ENCODE measurements around the gene ACTR3.
"Not testable (repeated sequence)": the region's sequence is repeated elsewhere in the genome, so short reads cannot be mapped to it uniquely, and the experiment has no call there.

The ACTR3 gene

DNA sequence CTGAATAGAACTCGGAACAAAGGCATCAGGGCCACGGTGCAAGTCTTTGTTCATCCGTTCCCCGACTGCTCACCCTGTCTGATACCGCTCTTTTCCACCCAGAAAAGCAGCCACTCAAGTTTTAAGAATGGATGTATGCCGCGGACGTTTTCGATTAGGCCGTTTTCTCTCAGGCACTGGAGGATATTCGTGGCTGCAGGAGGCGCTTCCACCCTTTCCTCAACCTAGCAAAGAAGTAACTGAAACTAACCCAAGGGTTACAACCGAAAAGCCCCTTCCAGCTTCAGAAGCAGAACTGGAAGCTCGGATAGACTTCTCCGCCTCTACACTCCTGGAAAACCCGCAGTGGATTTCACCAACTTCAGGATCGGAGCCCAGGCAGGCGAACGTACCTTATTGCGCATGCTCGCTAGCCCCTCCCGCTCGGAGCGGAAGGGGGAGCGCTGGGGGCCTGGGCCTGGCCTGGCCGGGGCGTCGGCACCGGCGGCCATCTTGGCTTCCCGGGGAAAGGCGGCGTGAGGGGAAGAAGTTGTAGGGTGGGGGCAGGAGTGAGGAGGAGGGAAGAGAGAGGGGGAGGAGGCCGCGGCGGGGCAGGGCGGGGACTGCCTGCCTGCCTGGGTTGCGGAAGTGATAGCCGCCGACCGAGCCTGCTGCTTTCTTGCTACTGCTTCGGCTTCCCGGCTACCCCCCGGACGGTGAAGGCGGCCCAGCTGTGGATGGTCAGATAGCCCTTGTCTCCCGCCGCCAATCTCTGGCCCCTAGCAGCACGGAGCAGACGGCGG lies at the start of gene ACTR3:
Gene ACTR3, plus strand, starts transcription at position 619 of the 782 bp plus-strand sequence. CDS start 191 bp downstream, outside the sequence.
- H3K4me3 ChIP-seq (ENCODE audit: low read length in 2 of 2): peak within 1 kb of the TSS; percentile 96 to 100
- H3K4me1 ChIP-seq (ENCODE audit: control insufficient read depth in 2 of 2, insufficient read depth in 2 of 2, low read length in 2 of 2): peaks cover 12 to 48% of the 10 kb centered on the region in 2 donors
- no peaks in the 10 kb centered on the region for H3K27me3 ChIP-seq (ENCODE audit: control insufficient read depth in 2 of 2, insufficient read depth in 2 of 2, low read length in 2 of 2)
- H3K27ac ChIP-seq (ENCODE audit: low read depth in 2 of 2, low read length in 2 of 2): peak within 1 kb of the TSS; percentile 98 to 100
- H3K9me3 ChIP-seq (ENCODE audit: control insufficient read depth in 2 of 2, low read length in 2 of 2): no peaks in the 10 kb centered on the region
- H3K9ac ChIP-seq (ENCODE audit: low read depth in 1 of 2, low read length in 2 of 2): peak within 1 kb of the TSS; percentile 97 to 98
- no peaks in the 10 kb centered on the region for H3K36me3 ChIP-seq (ENCODE audit: control insufficient read depth in 2 of 2, insufficient read depth in 2 of 2, low read length in 2 of 2)

GRCh38 chr2:113840518-113840917 lies 49.4 kb upstream of the ACTR3 start:
- H3K9me3 ChIP-seq (ENCODE audit: control insufficient read depth in 2 of 2, low read length in 2 of 2): no peaks in the 10 kb centered on the region
- H3K4me1 ChIP-seq (ENCODE audit: control insufficient read depth in 2 of 2, insufficient read depth in 2 of 2, low read length in 2 of 2): no peaks in the 10 kb centered on the region
- H3K27me3 ChIP-seq (ENCODE audit: control insufficient read depth in 2 of 2, insufficient read depth in 2 of 2, low read length in 2 of 2): no peaks in the 10 kb centered on the region
- H3K9ac ChIP-seq (ENCODE audit: low read depth in 1 of 2, low read length in 2 of 2): no peak overlapping the region
- no peak overlapping the region for H3K4me3 ChIP-seq (ENCODE audit: low read length in 2 of 2)
- no peak overlapping the region for H3K27ac ChIP-seq (ENCODE audit: low read depth in 2 of 2, low read length in 2 of 2)
- H3K36me3 ChIP-seq (ENCODE audit: control insufficient read depth in 2 of 2, insufficient read depth in 2 of 2, low read length in 2 of 2): no peaks in the 10 kb centered on the region

- no peaks in the 10 kb centered on the region for H3K36me3 ChIP-seq (ENCODE audit: control insufficient read depth in 2 of 2, insufficient read depth in 2 of 2, low read length in 2 of 2)
- no peaks in the 10 kb centered on the region for H3K9me3 ChIP-seq (ENCODE audit: control insufficient read depth in 2 of 2, low read length in 2 of 2)
- H3K4me1 ChIP-seq (ENCODE audit: control insufficient read depth in 2 of 2, insufficient read depth in 2 of 2, low read length in 2 of 2): no peaks in the 10 kb centered on the region
- no peak overlapping the region for H3K27ac ChIP-seq (ENCODE audit: low read depth in 2 of 2, low read length in 2 of 2)
- H3K27me3 ChIP-seq (ENCODE audit: control insufficient read depth in 2 of 2, insufficient read depth in 2 of 2, low read length in 2 of 2): no peaks in the 10 kb centered on the region
- no peak overlapping the region for H3K9ac ChIP-seq (ENCODE audit: low read depth in 1 of 2, low read length in 2 of 2)
- no peak overlapping the region for H3K4me3 ChIP-seq (ENCODE audit: low read length in 2 of 2)
Measured at GRCh38 chr2:113842919-113843736, 46.8 kb upstream of the ACTR3 start.

- not testable (repeated sequence) for H3K27ac ChIP-seq (ENCODE audit: low read depth in 2 of 2, low read length in 2 of 2); H3K4me1 ChIP-seq (ENCODE audit: control insufficient read depth in 2 of 2, insufficient read depth in 2 of 2, low read length in 2 of 2); H3K4me3 ChIP-seq (ENCODE audit: low read length in 2 of 2); H3K36me3 ChIP-seq (ENCODE audit: control insufficient read depth in 2 of 2, insufficient read depth in 2 of 2, low read length in 2 of 2); H3K9ac ChIP-seq (ENCODE audit: low read depth in 1 of 2, low read length in 2 of 2); H3K9me3 ChIP-seq (ENCODE audit: control insufficient read depth in 2 of 2, low read length in 2 of 2); H3K27me3 ChIP-seq (ENCODE audit: control insufficient read depth in 2 of 2, insufficient read depth in 2 of 2, low read length in 2 of 2)
Measured at GRCh38 chr2:113843737-113844050, 46.2 kb upstream of the ACTR3 start.

- no peaks in the 10 kb centered on the region for H3K4me1 ChIP-seq (ENCODE audit: control insufficient read depth in 2 of 2, insufficient read depth in 2 of 2, low read length in 2 of 2)
- H3K9ac ChIP-seq (ENCODE audit: low read depth in 1 of 2, low read length in 2 of 2): no peak overlapping the region
- H3K27ac ChIP-seq (ENCODE audit: low read depth in 2 of 2, low read length in 2 of 2): no peak overlapping the region
- no peaks in the 10 kb centered on the region for H3K27me3 ChIP-seq (ENCODE audit: control insufficient read depth in 2 of 2, insufficient read depth in 2 of 2, low read length in 2 of 2)
- H3K36me3 ChIP-seq (ENCODE audit: control insufficient read depth in 2 of 2, insufficient read depth in 2 of 2, low read length in 2 of 2): no peaks in the 10 kb centered on the region
- no peak overlapping the region for H3K4me3 ChIP-seq (ENCODE audit: low read length in 2 of 2)
- H3K9me3 ChIP-seq (ENCODE audit: control insufficient read depth in 2 of 2, low read length in 2 of 2): no peaks in the 10 kb centered on the region
Measured at GRCh38 chr2:113845261-113845660, 44.6 kb upstream of the ACTR3 start.

DNA sequence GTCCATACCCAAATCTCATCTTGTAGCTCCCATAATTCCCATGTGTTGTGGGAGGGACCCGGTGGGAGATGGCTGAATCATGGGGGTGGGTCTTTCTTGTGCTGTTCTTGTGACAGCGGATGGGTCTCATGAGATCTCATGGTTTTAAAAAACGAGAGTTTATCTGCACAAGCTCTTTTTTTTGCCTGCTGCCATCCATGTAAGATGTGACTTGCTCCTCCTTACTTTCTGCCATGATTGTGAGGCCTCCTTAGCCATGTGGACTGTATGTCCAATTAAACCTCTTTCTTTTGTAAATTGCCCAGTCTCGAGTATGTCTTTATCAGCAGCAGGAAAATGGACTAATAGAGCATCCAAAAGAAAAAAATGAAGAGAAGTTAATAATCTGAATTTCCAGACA lies 44.1 kb upstream of the ACTR3 start:
- H3K9me3 ChIP-seq (ENCODE audit: control insufficient read depth in 2 of 2, low read length in 2 of 2); H3K36me3 ChIP-seq (ENCODE audit: control insufficient read depth in 2 of 2, insufficient read depth in 2 of 2, low read length in 2 of 2); H3K27me3 ChIP-seq (ENCODE audit: control insufficient read depth in 2 of 2, insufficient read depth in 2 of 2, low read length in 2 of 2); H3K27ac ChIP-seq (ENCODE audit: low read depth in 2 of 2, low read length in 2 of 2); H3K4me3 ChIP-seq (ENCODE audit: low read length in 2 of 2); H3K9ac ChIP-seq (ENCODE audit: low read depth in 1 of 2, low read length in 2 of 2); H3K4me1 ChIP-seq (ENCODE audit: control insufficient read depth in 2 of 2, insufficient read depth in 2 of 2, low read length in 2 of 2): not testable (repeated sequence)

DNA sequence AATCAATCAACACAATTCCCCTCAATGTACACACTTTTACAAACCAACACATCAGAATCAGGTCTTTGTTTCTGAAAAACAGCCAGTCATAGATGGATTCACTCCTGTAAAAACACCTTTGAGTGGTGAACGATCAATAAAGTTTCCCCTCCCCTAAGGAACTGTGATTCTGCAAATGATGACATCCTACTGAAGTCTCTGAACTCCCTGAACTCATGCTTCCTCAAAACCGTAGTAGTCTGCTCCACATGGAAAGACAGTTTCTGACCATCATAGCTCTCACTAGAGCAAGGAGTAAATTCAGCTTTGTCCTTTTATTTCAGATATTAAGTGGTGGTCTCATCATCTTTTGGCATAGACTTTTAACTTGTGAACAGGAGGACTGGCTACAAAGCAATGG lies 43.5 kb upstream of the ACTR3 start:
- Histone ChIP-seq H3K27me3 (ENCODE audit: control insufficient read depth in 2 of 2, insufficient read depth in 2 of 2, low read length in 2 of 2) (no peaks in the 10 kb centered on the region), H3K9ac (ENCODE audit: low read depth in 1 of 2, low read length in 2 of 2) (no peak overlapping the region), H3K27ac (ENCODE audit: low read depth in 2 of 2, low read length in 2 of 2) (no peak overlapping the region), H3K9me3 (ENCODE audit: control insufficient read depth in 2 of 2, low read length in 2 of 2) (no peaks in the 10 kb centered on the region), H3K36me3 (ENCODE audit: control insufficient read depth in 2 of 2, insufficient read depth in 2 of 2, low read length in 2 of 2) (no peaks in the 10 kb centered on the region), H3K4me3 (ENCODE audit: low read length in 2 of 2) (no peak overlapping the region), H3K4me1 (ENCODE audit: control insufficient read depth in 2 of 2, insufficient read depth in 2 of 2, low read length in 2 of 2) (no peaks in the 10 kb centered on the region)

- H3K36me3 ChIP-seq (ENCODE audit: control insufficient read depth in 2 of 2, insufficient read depth in 2 of 2, low read length in 2 of 2): no peaks in the 10 kb centered on the region
- H3K4me1 ChIP-seq (ENCODE audit: control insufficient read depth in 2 of 2, insufficient read depth in 2 of 2, low read length in 2 of 2): no peaks in the 10 kb centered on the region
- H3K27me3 ChIP-seq (ENCODE audit: control insufficient read depth in 2 of 2, insufficient read depth in 2 of 2, low read length in 2 of 2): no peaks in the 10 kb centered on the region
- no peak overlapping the region for H3K4me3 ChIP-seq (ENCODE audit: low read length in 2 of 2)
- no peak overlapping the region for H3K27ac ChIP-seq (ENCODE audit: low read depth in 2 of 2, low read length in 2 of 2)
- H3K9ac ChIP-seq (ENCODE audit: low read depth in 1 of 2, low read length in 2 of 2): no peak overlapping the region
- H3K9me3 ChIP-seq (ENCODE audit: control insufficient read depth in 2 of 2, low read length in 2 of 2): no peaks in the 10 kb centered on the region
Measured at GRCh38 chr2:113847144-113847543, 42.7 kb upstream of the ACTR3 start.

GRCh38 chr2:113848758-113849415 lies 41.0 kb upstream of the ACTR3 start:
- Histone ChIP-seq H3K36me3 (ENCODE audit: control insufficient read depth in 2 of 2, insufficient read depth in 2 of 2, low read length in 2 of 2) (no peaks in the 10 kb centered on the region), H3K4me3 (ENCODE audit: low read length in 2 of 2) (no peak overlapping the region), H3K27me3 (ENCODE audit: control insufficient read depth in 2 of 2, insufficient read depth in 2 of 2, low read length in 2 of 2) (no peaks in the 10 kb centered on the region), H3K9ac (ENCODE audit: low read depth in 1 of 2, low read length in 2 of 2) (no peak overlapping the region), H3K4me1 (ENCODE audit: control insufficient read depth in 2 of 2, insufficient read depth in 2 of 2, low read length in 2 of 2) (no peaks in the 10 kb centered on the region), H3K27ac (ENCODE audit: low read depth in 2 of 2, low read length in 2 of 2) (no peak overlapping the region), H3K9me3 (ENCODE audit: control insufficient read depth in 2 of 2, low read length in 2 of 2) (no peaks in the 10 kb centered on the region)

GRCh38 chr2:113850687-113851086 lies 39.2 kb upstream of the ACTR3 start:
- H3K4me3 ChIP-seq (ENCODE audit: low read length in 2 of 2): no peak overlapping the region

More at GRCh38 chr2:113850687-113851086, 39.2 kb upstream of the ACTR3 start:
- H3K4me1 ChIP-seq (ENCODE audit: control insufficient read depth in 2 of 2, insufficient read depth in 2 of 2, low read length in 2 of 2): peaks cover 0 to 2% of the 10 kb centered on the region in 2 donors
- no peak overlapping the region for H3K9ac ChIP-seq (ENCODE audit: low read depth in 1 of 2, low read length in 2 of 2)
- no peaks in the 10 kb centered on the region for H3K27me3 ChIP-seq (ENCODE audit: control insufficient read depth in 2 of 2, insufficient read depth in 2 of 2, low read length in 2 of 2)
- H3K9me3 ChIP-seq (ENCODE audit: control insufficient read depth in 2 of 2, low read length in 2 of 2): no peaks in the 10 kb centered on the region
- H3K27ac ChIP-seq (ENCODE audit: low read depth in 2 of 2, low read length in 2 of 2): no peak overlapping the region
- H3K36me3 ChIP-seq (ENCODE audit: control insufficient read depth in 2 of 2, insufficient read depth in 2 of 2, low read length in 2 of 2): no peaks in the 10 kb centered on the region
